CD4-positive, alpha-beta T cell (primary cell): ENCODE data around the gene ZBTB4. TPM values are rescaled to one million over a fixed set of nuclear protein-coding genes. Genes with fewer than 3 reads are reported as not detected.
A peak's percentile ranks its signal among the peaks of the same experiment; 100 is the strongest.

Experiments
- ATAC-seq: fragments of 200-7000 bp; cut with Tn5 transposase; one replicate; pipeline ENCODE4 v1.10.0; 2022; ENCODE audit warnings: mild to moderate bottlenecking; ENCODE audit not compliant: poor library complexity
- CTCF ChIA-PET: fragments of 350-600 bp; sonication (Branson Sonifier 250); formaldehyde crosslinking; loops from one replicate; lab custom pipeline; 2021; ENCODE audit warnings: antibody characterized with exemption, inconsistent platforms; lab: Charles Lee
- POLR2A ChIA-PET: fragments of 350-600 bp; sonication (Branson Sonifier 250); formaldehyde crosslinking; loops from one replicate; lab custom pipeline; 2021; ENCODE audit warnings: antibody characterized with exemption, inconsistent platforms; lab: Charles Lee
- DNase-seq, 14 experiments: peaks; one replicate each; pipeline ENCODE4 v3.0.0-alpha.2; 2013 to 2020; ENCODE audit warnings: mixed read lengths in 2 of 14
- H3K27ac ChIP-seq, 2 donors: one replicate each; pipeline versions ENCODE4 v1.5.1 to v1.7.0; 2013; ENCODE audit warnings: low read length in 2 of 2, low read depth in 1 of 2, mild to moderate bottlenecking in 1 of 2
- H3K27me3 ChIP-seq, 2 experiments: 1 replicate in 1 of 2; 2 replicates in 1 of 2; pipeline versions ENCODE4 v1.6.1 to v1.7.0; 2013; ENCODE audit warnings: low read length in 2 of 2, control low read depth in 1 of 2, mild to moderate bottlenecking in 1 of 2, moderate library complexity in 1 of 2; ENCODE audit not compliant: insufficient read depth in 2 of 2, control insufficient read depth in 1 of 2
- H3K36me3 ChIP-seq: one replicate; pipeline ENCODE4 v1.6.1; 2013; ENCODE audit warnings: low read length, control low read depth; ENCODE audit not compliant: insufficient read depth
- H3K4me1 ChIP-seq: one replicate; pipeline ENCODE4 v1.6.1; 2013; ENCODE audit warnings: low read length, control low read depth; ENCODE audit not compliant: insufficient read depth
- H3K4me3 ChIP-seq: one replicate; pipeline ENCODE4 v1.5.1; 2013; ENCODE audit warnings: mild to moderate bottlenecking, low read length, moderate library complexity
- H3K9me3 ChIP-seq, 2 experiments: 1 replicate in 1 of 2; 2 replicates in 1 of 2; pipeline versions ENCODE4 v1.6.1 to v1.7.0; 2013; ENCODE audit warnings: low read length in 2 of 2, mild to moderate bottlenecking in 2 of 2, control low read depth in 1 of 2, moderate library complexity in 1 of 2; ENCODE audit not compliant: control insufficient read depth in 1 of 2, insufficient read depth in 1 of 2
- H3K27ac Mint-ChIP-seq: one replicate; pipeline ENCODE4 v1.8.0; 2020; ENCODE audit warnings: mixed read lengths
- H3K27me3 Mint-ChIP-seq: one replicate; pipeline ENCODE4 v1.8.0; 2021; ENCODE audit warnings: mixed read lengths
- H3K36me3 Mint-ChIP-seq: one replicate; pipeline ENCODE4 v1.8.0; 2021; ENCODE audit warnings: low read depth, mixed read lengths
- H3K4me1 Mint-ChIP-seq: one replicate; pipeline ENCODE4 v1.8.0; 2021; ENCODE audit warnings: low read depth, mixed read lengths
- H3K4me3 Mint-ChIP-seq: one replicate; pipeline ENCODE4 v1.8.0; 2020; ENCODE audit warnings: mild to moderate bottlenecking, mixed read lengths
- H3K9me3 Mint-ChIP-seq: one replicate; pipeline ENCODE4 v1.8.0; 2020; ENCODE audit warnings: mixed read lengths
- intact Hi-C, 2 experiments: fragments of 100-400 bp; cut with DNase I in 1 of 2; cut with micrococcal nuclease in 1 of 2; formaldehyde crosslinking; loops; one replicate each; pipeline versions ENCODE4 v1.15.1 to v1.9.0; 2023 to 2025; cut with DNase I, micrococcal nuclease
- total RNA-seq, 174 experiments: library from RNA in 2 of 174; stranded (reverse) in 2 of 174; gene quantifications; one replicate each; pipeline ENCODE4 v1.2.3 and lab custom pipeline; 2021 to 2026
- TF ChIP-seq, protein P1 (sequence below): fragments of 200-600 bp; IDR thresholded peaks from one replicate; pipeline ENCODE4 v1.8.0; 2022; ENCODE audit warnings: antibody characterized with exemption, mild to moderate bottlenecking

Gene ZBTB4
- total RNA-seq, 2 experiments from 2014 or later: 55.1 to 55.6 TPM

DNA sequence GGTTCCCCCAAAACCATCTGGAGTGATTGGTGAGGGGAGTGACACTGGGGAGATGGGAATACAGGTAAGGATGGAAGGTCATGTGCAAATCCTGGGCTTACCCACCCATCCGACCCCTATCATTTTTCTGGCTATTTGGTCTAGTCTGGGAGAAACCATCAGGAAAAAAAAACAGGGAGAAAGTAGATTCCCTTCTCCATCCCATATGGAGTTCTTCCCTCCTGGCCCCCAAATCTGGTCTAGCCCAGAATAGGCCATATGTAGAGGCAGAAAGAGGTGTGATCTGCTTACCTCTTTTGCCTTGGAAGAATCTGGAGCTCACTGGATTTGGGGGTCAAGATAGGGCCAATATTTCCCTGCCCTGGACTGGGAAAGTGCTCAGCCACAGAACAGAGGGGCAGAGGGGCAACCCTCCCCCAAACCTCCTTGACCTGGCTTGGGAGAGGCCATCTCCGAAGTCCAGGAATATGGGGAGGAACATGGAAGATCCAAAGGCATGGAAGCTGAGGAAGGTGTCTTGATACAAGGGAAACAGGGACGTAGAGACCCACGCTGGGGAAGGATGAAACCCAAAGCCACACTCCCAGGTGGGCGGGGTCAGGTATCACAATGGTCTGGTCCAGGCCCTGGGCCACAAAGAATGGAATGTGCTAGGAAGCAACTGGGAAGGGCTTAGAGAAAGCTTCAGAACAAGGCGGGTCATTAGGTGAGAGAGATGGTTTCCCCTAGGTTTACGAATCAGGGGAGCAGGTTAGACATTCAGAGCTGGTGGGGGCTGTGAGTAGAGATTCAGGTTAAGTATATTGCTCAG lies 18.4 kb downstream of the ZBTB4 start:
- no peaks in the 10 kb centered on the region for H3K27me3 ChIP-seq
- no peak overlapping the region for H3K27ac ChIP-seq
- peaks cover 9% of the 10 kb centered on the region for H3K4me1 ChIP-seq
- Mint-ChIP-seq H3K9me3 (no peaks in the 10 kb centered on the region), H3K4me1 (peaks cover 17% of the 10 kb centered on the region), H3K4me3 (no peak overlapping the region), H3K27me3 (no peaks in the 10 kb centered on the region), H3K36me3 (peaks cover 28% of the 10 kb centered on the region), H3K27ac (peak overlapping the region; percentile 12)
- POLR2A ChIA-PET: interaction anchor here (1.8 to 12.5 kb wide), 3 partner anchors 17 to 123 kb away, joined by 5 to 137 read pairs (median 6); partner anchors contain the start of genes MPDU1, SLC35G6, TMEM102 and ZBTB4
- ATAC-seq (no peak), DNase-seq (no peak)
- CTCF ChIA-PET: no interaction called here
- H3K36me3 ChIP-seq: peaks cover 35% of the 10 kb centered on the region
- H3K4me3 ChIP-seq: no peak overlapping the region
- no peaks in the 10 kb centered on the region for H3K9me3 ChIP-seq
- TF ChIP-seq, protein P1, sequence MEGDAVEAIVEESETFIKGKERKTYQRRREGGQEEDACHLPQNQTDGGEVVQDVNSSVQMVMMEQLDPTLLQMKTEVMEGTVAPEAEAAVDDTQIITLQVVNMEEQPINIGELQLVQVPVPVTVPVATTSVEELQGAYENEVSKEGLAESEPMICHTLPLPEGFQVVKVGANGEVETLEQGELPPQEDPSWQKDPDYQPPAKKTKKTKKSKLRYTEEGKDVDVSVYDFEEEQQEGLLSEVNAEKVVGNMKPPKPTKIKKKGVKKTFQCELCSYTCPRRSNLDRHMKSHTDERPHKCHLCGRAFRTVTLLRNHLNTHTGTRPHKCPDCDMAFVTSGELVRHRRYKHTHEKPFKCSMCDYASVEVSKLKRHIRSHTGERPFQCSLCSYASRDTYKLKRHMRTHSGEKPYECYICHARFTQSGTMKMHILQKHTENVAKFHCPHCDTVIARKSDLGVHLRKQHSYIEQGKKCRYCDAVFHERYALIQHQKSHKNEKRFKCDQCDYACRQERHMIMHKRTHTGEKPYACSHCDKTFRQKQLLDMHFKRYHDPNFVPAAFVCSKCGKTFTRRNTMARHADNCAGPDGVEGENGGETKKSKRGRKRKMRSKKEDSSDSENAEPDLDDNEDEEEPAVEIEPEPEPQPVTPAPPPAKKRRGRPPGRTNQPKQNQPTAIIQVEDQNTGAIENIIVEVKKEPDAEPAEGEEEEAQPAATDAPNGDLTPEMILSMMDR: no peak
- intact Hi-C loops: loop anchor here in 1 of 2 experiments (2.0 kb wide), 1 partner anchor 16 kb away; no protein-coding TSS in a partner anchor

DNA sequence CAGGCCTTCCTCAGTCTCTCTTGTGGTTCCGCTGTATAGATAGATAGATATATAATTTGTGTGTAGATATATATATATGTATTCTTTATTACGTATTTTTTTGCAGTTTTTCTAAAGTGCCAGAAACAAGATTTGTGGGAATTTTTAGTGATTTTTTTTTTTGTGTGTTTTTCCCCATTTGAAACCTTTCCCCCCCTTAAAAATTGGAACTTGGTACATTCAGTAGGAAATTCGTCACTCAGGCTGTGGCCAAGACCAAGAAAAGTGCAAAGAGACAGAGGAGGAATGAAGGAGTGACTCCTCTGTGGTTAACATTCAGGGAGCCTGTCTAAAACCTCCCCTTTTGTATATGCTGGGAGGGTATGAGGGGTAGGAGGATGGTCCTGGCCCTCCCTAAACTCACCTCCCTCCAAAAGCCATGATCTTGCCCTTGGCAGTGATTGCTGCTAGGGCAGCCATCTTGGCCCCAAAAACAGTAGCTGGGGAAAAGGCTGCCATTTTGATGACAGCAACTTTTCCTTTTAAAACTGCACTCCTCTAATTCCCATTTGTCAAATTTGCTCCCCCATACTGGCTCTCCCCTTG lies 19.4 kb downstream of the ZBTB4 start:
- Histone ChIP-seq H3K4me3 (no peak overlapping the region), H3K4me1 (peaks cover 11% of the 10 kb centered on the region), H3K27me3 (no peaks in the 10 kb centered on the region), H3K9me3 (no peaks in the 10 kb centered on the region), H3K27ac (no peak overlapping the region), H3K36me3 (peaks cover 27% of the 10 kb centered on the region)
- ATAC-seq: no peak
- no peak for DNase-seq
- Mint-ChIP-seq H3K4me1 (peaks cover 23% of the 10 kb centered on the region), H3K36me3 (peaks cover 29% of the 10 kb centered on the region), H3K9me3 (no peaks in the 10 kb centered on the region), H3K27me3 (no peaks in the 10 kb centered on the region), H3K27ac (peak overlapping the region; percentile 43), H3K4me3 (peak overlapping the region; percentile 56)
- TF ChIP-seq, protein P1: no peak
- intact Hi-C loops: loop anchor here in 1 of 2 experiments (2.0 kb wide), 1 partner anchor 17 kb away; no protein-coding TSS in a partner anchor
- ChIA-PET CTCF (interaction anchor here (0.7 to 2.2 kb wide), 2 partner anchors 23 to 55 kb away, joined by 5 to 7 read pairs; no protein-coding TSS in a partner anchor), POLR2A (interaction anchor here (1.8 to 12.5 kb wide), 3 partner anchors 18 to 124 kb away, joined by 5 to 137 read pairs (median 6); partner anchors contain the start of genes MPDU1, SLC35G6, TMEM102 and ZBTB4)

DNA sequence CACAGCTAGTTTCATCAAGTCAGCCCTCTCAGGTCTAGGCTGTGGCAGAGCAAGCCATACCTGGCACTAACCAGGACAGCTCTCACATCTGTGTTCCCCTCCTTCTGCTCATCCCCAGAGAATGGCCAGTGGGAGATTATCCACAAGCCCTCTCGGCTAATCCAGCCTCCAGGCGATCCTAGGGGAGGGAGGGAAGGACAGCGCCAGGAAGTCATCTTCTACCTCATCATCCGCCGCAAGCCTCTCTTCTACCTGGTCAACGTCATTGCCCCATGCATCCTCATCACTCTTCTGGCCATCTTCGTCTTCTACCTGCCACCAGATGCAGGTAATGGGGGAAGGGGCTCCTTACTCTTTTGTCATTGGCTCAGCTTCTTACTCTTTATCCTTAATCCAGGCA lies 31.0 kb downstream of the ZBTB4 start:
- DNase-seq (no peak), ATAC-seq (no peak)
- H3K4me1 ChIP-seq: peaks cover 25% of the 10 kb centered on the region
- H3K4me3 ChIP-seq: no peak overlapping the region
- POLR2A ChIA-PET: interaction anchor here (0.7 to 2.4 kb wide), 3 partner anchors 12 to 240 kb away, joined by 3 to 8 read pairs (median 3); partner anchors contain the start of genes TMEM102 and WRAP53
- H3K9me3 ChIP-seq: peaks cover 0 to 19% of the 10 kb centered on the region in 2 experiments
- H3K27me3 ChIP-seq: peaks cover 38 to 39% of the 10 kb centered on the region in 2 experiments
- Mint-ChIP-seq H3K4me3 (no peak overlapping the region), H3K36me3 (no peaks in the 10 kb centered on the region), H3K4me1 (peaks cover 23% of the 10 kb centered on the region), H3K9me3 (no peaks in the 10 kb centered on the region), H3K27me3 (peaks cover 37% of the 10 kb centered on the region), H3K27ac (no peak overlapping the region)
- intact Hi-C loops: no loop called here
- TF ChIP-seq, protein P1: no peak
- H3K27ac ChIP-seq: no peak overlapping the region
- no peaks in the 10 kb centered on the region for H3K36me3 ChIP-seq
- CTCF ChIA-PET: interaction anchor here (0.7 to 1.2 kb wide), 2 partner anchors 12 to 75 kb away, joined by 4 read pairs; no protein-coding TSS in a partner anchor
